Breast epithelium (tissue), 3 donors: ENCODE data around the gene PRPSAP1.

ENCODE experiments used
- CTCF ChIP-seq, 3 donors: fragments of 450-650 bp; IDR thresholded peaks; one replicate each; pipeline ENCODE4 v1.5.1; 2016 to 2017; ENCODE audit warnings: antibody characterized with exemption in 3 of 3, mild to moderate bottlenecking in 3 of 3, moderate library complexity in 3 of 3
- POLR2AphosphoS5 ChIP-seq, 3 donors: sonication (generic); formaldehyde crosslinking; IDR thresholded peaks; one replicate each; pipeline ENCODE4 v1.6.1; 2017; ENCODE audit warnings: antibody characterized with exemption in 3 of 3

DNA sequence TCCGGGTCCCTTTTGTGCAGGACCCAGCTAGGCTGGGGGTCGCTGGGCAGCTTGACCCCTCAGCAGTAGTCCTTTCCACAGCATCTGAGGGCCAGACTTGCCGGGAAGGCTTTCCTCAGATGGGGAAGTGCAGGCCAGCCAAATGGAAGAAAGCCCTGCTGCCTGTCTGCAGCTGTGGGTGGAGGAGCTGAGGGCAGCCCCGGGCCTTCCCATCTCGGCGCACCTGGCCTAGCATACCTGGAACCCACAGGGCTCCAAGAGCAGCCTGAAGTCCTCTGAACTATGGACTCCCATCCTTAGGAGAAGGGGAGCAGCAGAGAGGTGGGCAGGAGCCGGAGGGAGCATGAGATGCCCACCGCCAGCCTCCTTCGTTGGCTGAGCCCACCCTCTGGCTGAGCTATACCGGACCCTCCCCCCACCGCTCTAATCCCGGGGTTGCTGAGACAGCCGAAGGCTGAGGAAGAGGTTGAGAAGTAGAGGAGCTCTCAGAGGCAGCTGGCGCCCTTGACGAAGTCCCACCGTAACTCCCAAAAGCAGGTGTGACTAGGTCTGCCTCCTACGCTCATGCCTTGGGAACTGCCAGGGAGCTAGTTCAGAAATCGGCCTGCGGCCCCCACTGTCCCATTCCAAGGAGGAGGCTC, 75.3 kb downstream of the PRPSAP1 start:
- no peak for TF ChIP-seq CTCF (IDR thresholded peaks at IDR 0.05)
- no peak for TF ChIP-seq POLR2AphosphoS5 (IDR thresholded peaks at IDR 0.05)
